Measurements from ENCODE around the gene ABTB1. TPM values are rescaled to one million over a fixed set of nuclear protein-coding genes. Genes with fewer than 3 reads are reported as not detected.
A peak's percentile ranks its signal among the peaks of the same experiment; 100 is the strongest.

Gene ABTB1
- polyA plus RNA-seq, 1 of the 3 experiments (the other 2 are of a cell fraction) = 30.8 TPM

DNA sequence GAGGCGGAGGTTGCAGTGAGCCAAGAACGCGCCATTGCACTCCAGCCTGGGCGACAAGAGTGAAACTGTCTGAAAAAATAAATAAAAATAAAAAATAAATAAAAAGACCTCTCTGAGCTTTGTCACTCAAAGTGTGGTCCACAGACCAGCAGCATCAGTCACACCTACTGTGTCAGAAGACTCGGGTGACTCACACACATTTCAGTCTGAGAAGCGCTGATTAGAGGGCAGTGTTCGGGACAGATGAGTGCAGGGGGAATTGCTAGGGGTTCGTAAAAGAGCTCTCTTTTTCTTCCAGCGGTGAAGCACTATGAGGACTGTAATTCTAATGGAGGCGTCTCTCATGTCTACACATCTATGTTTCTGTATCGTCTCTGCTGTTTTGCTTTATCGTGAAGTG is 38.1 kb upstream of the ABTB1 start:
- 89% methylated on average over 10 of the region's 12 CpGs for WGBS (ENCODE audit: low lambda C conversion rate)
- TF ChIP-seq RXRA (IDR thresholded peaks at IDR 0.05; ENCODE audit: borderline replicate concordance, low read depth) = no peak
- TF ChIP-seq, protein P1, sequence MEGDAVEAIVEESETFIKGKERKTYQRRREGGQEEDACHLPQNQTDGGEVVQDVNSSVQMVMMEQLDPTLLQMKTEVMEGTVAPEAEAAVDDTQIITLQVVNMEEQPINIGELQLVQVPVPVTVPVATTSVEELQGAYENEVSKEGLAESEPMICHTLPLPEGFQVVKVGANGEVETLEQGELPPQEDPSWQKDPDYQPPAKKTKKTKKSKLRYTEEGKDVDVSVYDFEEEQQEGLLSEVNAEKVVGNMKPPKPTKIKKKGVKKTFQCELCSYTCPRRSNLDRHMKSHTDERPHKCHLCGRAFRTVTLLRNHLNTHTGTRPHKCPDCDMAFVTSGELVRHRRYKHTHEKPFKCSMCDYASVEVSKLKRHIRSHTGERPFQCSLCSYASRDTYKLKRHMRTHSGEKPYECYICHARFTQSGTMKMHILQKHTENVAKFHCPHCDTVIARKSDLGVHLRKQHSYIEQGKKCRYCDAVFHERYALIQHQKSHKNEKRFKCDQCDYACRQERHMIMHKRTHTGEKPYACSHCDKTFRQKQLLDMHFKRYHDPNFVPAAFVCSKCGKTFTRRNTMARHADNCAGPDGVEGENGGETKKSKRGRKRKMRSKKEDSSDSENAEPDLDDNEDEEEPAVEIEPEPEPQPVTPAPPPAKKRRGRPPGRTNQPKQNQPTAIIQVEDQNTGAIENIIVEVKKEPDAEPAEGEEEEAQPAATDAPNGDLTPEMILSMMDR (IDR thresholded peaks at IDR 0.05) = no peak
- TF ChIP-seq SMC3 (IDR thresholded peaks at IDR 0.05; ENCODE audit: low read depth, low read length) = no peak
- TF ChIP-seq JUND (IDR thresholded peaks at IDR 0.05) = no peak
- no peak for TF ChIP-seq TAF1 (IDR thresholded peaks at IDR 0.05; ENCODE audit: borderline replicate concordance, low read depth, low read length)
- TF ChIP-seq ELF1 (IDR thresholded peaks at IDR 0.05) = no peak
- no peak for TF ChIP-seq EZH2phosphoT487 (IDR thresholded peaks at IDR 0.05; ENCODE audit: borderline replicate concordance, low read depth)
- TF ChIP-seq, protein P2, sequence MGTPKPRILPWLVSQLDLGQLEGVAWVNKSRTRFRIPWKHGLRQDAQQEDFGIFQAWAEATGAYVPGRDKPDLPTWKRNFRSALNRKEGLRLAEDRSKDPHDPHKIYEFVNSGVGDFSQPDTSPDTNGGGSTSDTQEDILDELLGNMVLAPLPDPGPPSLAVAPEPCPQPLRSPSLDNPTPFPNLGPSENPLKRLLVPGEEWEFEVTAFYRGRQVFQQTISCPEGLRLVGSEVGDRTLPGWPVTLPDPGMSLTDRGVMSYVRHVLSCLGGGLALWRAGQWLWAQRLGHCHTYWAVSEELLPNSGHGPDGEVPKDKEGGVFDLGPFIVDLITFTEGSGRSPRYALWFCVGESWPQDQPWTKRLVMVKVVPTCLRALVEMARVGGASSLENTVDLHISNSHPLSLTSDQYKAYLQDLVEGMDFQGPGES (IDR thresholded peaks at IDR 0.05; ENCODE audit: low read depth, low read length) = no peak
- no peak for TF ChIP-seq NFIC (IDR thresholded peaks at IDR 0.05; ENCODE audit: borderline replicate concordance)
- no peak for TF ChIP-seq CHD2 (IDR thresholded peaks at IDR 0.05; ENCODE audit: low read length, partially characterized antibody)
- no peak for TF ChIP-seq RFX5 (IDR thresholded peaks at IDR 0.05; ENCODE audit: low read length)
- no peak for TF ChIP-seq NRF1 (IDR thresholded peaks at IDR 0.05; ENCODE audit: low read depth, low read length)
- no peak for DNase-seq
- Histone ChIP-seq H3K4me1 (ENCODE audit: control insufficient read depth in 1 of 2, insufficient read depth in 2 of 2, low read depth in 1 of 2, low read length in 1 of 2) (peaks cover 0 to 46% of the 10 kb centered on the region in 2 experiments; a peak in 2 of 4 replicates), H3K79me2 (ENCODE audit: insufficient read depth) (no peaks in the 10 kb centered on the region), H3K27ac (ENCODE audit: low read depth in 2 of 2, low read length in 1 of 2) (no peak overlapping the region), H4K20me1 (ENCODE audit: insufficient read depth) (no peaks in the 10 kb centered on the region), H3K27me3 (ENCODE audit: insufficient read depth) (no peaks in the 10 kb centered on the region), H2AFZ (ENCODE audit: low read depth) (no peak overlapping the region), H3K36me3 (replicated peaks in 1 of 2; ENCODE audit: control insufficient read depth in 1 of 2, insufficient read depth in 2 of 2, low read length in 1 of 2) (no peaks in the 10 kb centered on the region), H3K9me2 (no peaks in the 10 kb centered on the region), H3K9ac (no peak overlapping the region), H3F3A (replicated peaks; ENCODE audit: insufficient read depth) (no peaks in the 10 kb centered on the region), H3K9me3 (no peaks in the 10 kb centered on the region), H3K4me2 (no peak overlapping the region), H3K4me3 (ENCODE audit: low read depth in 2 of 2, low read length in 1 of 2) (no peak overlapping the region)
- CTCF ChIA-PET = interaction anchor here (0.6 to 1.6 kb wide), 6 partner anchors 17 to 324 kb away, joined by 3 to 4 read pairs (median 3); no protein-coding TSS in a partner anchor
- POLR2A ChIA-PET = interaction anchor here (0.7 kb wide), 1 partner anchor 916 kb away, joined by 5 read pairs; no protein-coding TSS in a partner anchor

DNA sequence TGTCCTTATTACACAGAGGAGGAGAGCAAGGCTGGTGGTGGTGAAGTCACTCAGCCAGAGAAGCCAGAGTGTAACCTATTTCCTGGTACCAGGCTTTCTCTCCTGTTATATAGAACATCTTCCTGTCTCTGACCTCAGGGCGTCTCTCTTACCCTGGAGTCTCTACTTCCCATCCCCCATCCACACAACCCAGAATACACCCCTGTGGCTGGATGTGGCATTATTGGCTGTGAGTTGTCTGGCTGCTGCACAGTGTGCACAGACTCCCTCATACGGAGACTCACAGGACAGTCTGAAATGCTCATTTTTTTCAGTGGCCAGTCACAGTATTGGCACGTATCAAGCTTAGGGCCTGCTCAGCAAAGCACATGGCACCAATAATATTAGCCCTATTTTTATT is 35.2 kb upstream of the ABTB1 start:
- H3K9ac ChIP-seq = no peak overlapping the region
- no peaks in the 10 kb centered on the region for H3K9me3 ChIP-seq
- H4K20me1 ChIP-seq (ENCODE audit: insufficient read depth) = no peaks in the 10 kb centered on the region
- ChIA-PET POLR2A (no interaction called here), CTCF (interaction anchor here (0.6 to 2.8 kb wide), 6 partner anchors 8 to 486 kb away, joined by 3 to 12 read pairs (median 4); partner anchors contain the start of genes PODXL2 and RUVBL1)
- DNase-seq = peak; percentile 71
- TF ChIP-seq SMC3 (IDR thresholded peaks at IDR 0.05; ENCODE audit: low read depth, low read length) (0 out of 2 replicates have a peak, but pooled peaks have one; percentile 9), FOXJ3 (CRISPR knock-in tag; IDR thresholded peaks at IDR 0.05) (no peak), RFX5 (IDR thresholded peaks at IDR 0.05; ENCODE audit: low read length) (no peak), NFIC (IDR thresholded peaks at IDR 0.05; ENCODE audit: borderline replicate concordance) (no peak), RAD21 (IDR thresholded peaks at IDR 0.05; ENCODE audit: low read length) (peak; percentile 39; the same call in 1 of the 2 replicates), CHD2 (IDR thresholded peaks at IDR 0.05; ENCODE audit: low read length, partially characterized antibody) (peak; percentile 58)
- H3K4me1 ChIP-seq (ENCODE audit: control insufficient read depth in 1 of 2, insufficient read depth in 2 of 2, low read depth in 1 of 2, low read length in 1 of 2) = peaks cover 0 to 21% of the 10 kb centered on the region in 2 experiments; a peak in 2 of 4 replicates
- no peak overlapping the region for H2AFZ ChIP-seq (ENCODE audit: low read depth)
- no peak overlapping the region for H3K4me2 ChIP-seq
- no peaks in the 10 kb centered on the region for H3K9me2 ChIP-seq
- H3K27ac ChIP-seq (ENCODE audit: low read depth in 2 of 2, low read length in 1 of 2) = peak overlapping the region in 1 of 2 experiments; percentile 61; a peak in 2 of 4 replicates
- no peaks in the 10 kb centered on the region for H3K36me3 ChIP-seq (replicated peaks in 1 of 2; ENCODE audit: control insufficient read depth in 1 of 2, insufficient read depth in 2 of 2, low read length in 1 of 2)
- 93% methylated on average over 3 of the region's 3 CpGs for WGBS (ENCODE audit: low lambda C conversion rate)
- H3K27me3 ChIP-seq (ENCODE audit: insufficient read depth) = no peaks in the 10 kb centered on the region
- H3K79me2 ChIP-seq (ENCODE audit: insufficient read depth) = no peaks in the 10 kb centered on the region
- H3K4me3 ChIP-seq (ENCODE audit: low read depth in 2 of 2, low read length in 1 of 2) = no peak overlapping the region
- H3F3A ChIP-seq (replicated peaks; ENCODE audit: insufficient read depth) = no peaks in the 10 kb centered on the region
